COR-L47 (cell line): ENCODE data around the gene IL17B.
"Not testable (repeated sequence)": the region's sequence is repeated elsewhere in the genome, so short reads cannot be mapped to it uniquely, and the experiment has no call there.

Experiments
- DNase-seq: peaks from one replicate; lab custom pipeline; 2025; lab: John Stamatoyannopoulos, UW

Gene IL17B

GRCh38 chr5:149400304-149400703, 21.2 kb upstream of the IL17B start:
- DNase-seq = no peak

GRCh38 chr5:149399775-149400174, 20.7 kb upstream of the IL17B start:
- no peak for DNase-seq

GRCh38 chr5:149398747-149399266, 19.7 kb upstream of the IL17B start:
- not testable (repeated sequence) for DNase-seq

- DNase-seq = no peak
Measured at GRCh38 chr5:149397530-149397929, 18.4 kb upstream of the IL17B start.

GRCh38 chr5:149394996-149395395, 15.9 kb upstream of the IL17B start:
- DNase-seq = not testable (repeated sequence)

- DNase-seq = no peak
Measured at GRCh38 chr5:149392718-149393117, 13.6 kb upstream of the IL17B start.

- DNase-seq = no peak
Measured at GRCh38 chr5:149391524-149391923, 12.4 kb upstream of the IL17B start.

GRCh38 chr5:149391076-149391475, 12.0 kb upstream of the IL17B start:
- not testable (repeated sequence) for DNase-seq

GRCh38 chr5:149389552-149390495, 10.7 kb upstream of the IL17B start:
- DNase-seq = no peak

GRCh38 chr5:149388498-149389190, 9.6 kb upstream of the IL17B start:
- no peak for DNase-seq

- DNase-seq = no peak
Measured at GRCh38 chr5:149387982-149388381, 8.9 kb upstream of the IL17B start.

GRCh38 chr5:149387081-149387631, 8.1 kb upstream of the IL17B start:
- DNase-seq = no peak

- DNase-seq = no peak
Measured at GRCh38 chr5:149386166-149386565, 7.1 kb upstream of the IL17B start.

GRCh38 chr5:149383399-149383798, 4.3 kb upstream of the IL17B start:
- DNase-seq = no peak

GRCh38 chr5:149382517-149383220, 3.6 kb upstream of the IL17B start:
- no peak for DNase-seq

- DNase-seq = peak; percentile 11
Measured at GRCh38 chr5:149381986-149382338, 2.9 kb upstream of the IL17B start.

- no peak for DNase-seq
Measured at GRCh38 chr5:149381261-149381985, 2.3 kb upstream of the IL17B start.

GRCh38 chr5:149380466-149381121, 1.5 kb upstream of the IL17B start:
- DNase-seq = no peak

GRCh38 chr5:149379818-149380374, 804 bp upstream of the IL17B start:
- no peak for DNase-seq

GRCh38 chr5:149378241-149378820, 761 bp downstream of the IL17B start:
- DNase-seq = no peak
